Suprapubic skin (tissue), 4 donors: ENCODE measurements around the gene CD44.

ENCODE experiments used
- EP300 ChIP-seq: sonication (generic); formaldehyde crosslinking; IDR thresholded peaks from one replicate; pipeline ENCODE4 v1.6.1; 2017; ENCODE audit warnings: antibody characterized with exemption
- POLR2A ChIP-seq, 2 donors: fragments of 450-650 bp; IDR thresholded peaks; one replicate each; pipeline ENCODE4 v1.6.1; 2017; ENCODE audit warnings: antibody characterized with exemption in 2 of 2, mild to moderate bottlenecking in 2 of 2, moderate library complexity in 2 of 2
- POLR2AphosphoS5 ChIP-seq, 3 donors: sonication (generic); formaldehyde crosslinking; IDR thresholded peaks; one replicate each; pipeline ENCODE4 v1.6.1; 2017; ENCODE audit warnings: antibody characterized with exemption in 3 of 3
- TF ChIP-seq, protein P1 (sequence below), 2 donors: fragments of 200-600 bp in 1 of 2; fragments of 450-650 bp in 1 of 2; sonication (generic) in 1 of 2; IDR thresholded peaks; one replicate each; pipeline ENCODE4 v1.5.1; 2016 to 2019; ENCODE audit warnings: antibody characterized with exemption in 2 of 2, mild to moderate bottlenecking in 1 of 2, moderate library complexity in 1 of 2

DNA sequence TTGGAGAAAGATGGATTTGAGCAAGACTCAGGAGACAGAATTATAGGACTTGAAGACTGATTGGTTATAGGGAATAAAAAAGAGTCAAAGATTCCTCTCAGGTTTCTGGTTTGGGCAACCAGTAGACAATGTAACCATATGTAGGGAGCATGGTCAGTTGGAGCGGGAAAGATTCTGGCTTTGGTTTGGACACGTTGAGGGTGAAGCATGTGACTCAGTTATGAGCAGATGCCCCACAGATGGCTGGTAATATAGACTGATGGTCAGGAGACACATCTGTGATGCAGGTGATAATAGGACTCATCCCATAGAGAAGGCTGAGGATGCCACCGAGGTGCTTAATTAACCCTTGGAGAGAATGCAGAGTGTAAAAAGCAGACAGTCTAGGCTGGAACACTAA, 132.1 kb downstream of the CD44 start:
- TF ChIP-seq, protein P1, sequence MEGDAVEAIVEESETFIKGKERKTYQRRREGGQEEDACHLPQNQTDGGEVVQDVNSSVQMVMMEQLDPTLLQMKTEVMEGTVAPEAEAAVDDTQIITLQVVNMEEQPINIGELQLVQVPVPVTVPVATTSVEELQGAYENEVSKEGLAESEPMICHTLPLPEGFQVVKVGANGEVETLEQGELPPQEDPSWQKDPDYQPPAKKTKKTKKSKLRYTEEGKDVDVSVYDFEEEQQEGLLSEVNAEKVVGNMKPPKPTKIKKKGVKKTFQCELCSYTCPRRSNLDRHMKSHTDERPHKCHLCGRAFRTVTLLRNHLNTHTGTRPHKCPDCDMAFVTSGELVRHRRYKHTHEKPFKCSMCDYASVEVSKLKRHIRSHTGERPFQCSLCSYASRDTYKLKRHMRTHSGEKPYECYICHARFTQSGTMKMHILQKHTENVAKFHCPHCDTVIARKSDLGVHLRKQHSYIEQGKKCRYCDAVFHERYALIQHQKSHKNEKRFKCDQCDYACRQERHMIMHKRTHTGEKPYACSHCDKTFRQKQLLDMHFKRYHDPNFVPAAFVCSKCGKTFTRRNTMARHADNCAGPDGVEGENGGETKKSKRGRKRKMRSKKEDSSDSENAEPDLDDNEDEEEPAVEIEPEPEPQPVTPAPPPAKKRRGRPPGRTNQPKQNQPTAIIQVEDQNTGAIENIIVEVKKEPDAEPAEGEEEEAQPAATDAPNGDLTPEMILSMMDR (IDR thresholded peaks at IDR 0.05), result no peak
- no peak for TF ChIP-seq POLR2A (IDR thresholded peaks at IDR 0.05)
- TF ChIP-seq EP300, result no peak
- no peak for TF ChIP-seq POLR2AphosphoS5 (IDR thresholded peaks at IDR 0.05)
